Ovary (tissue), 9 donors: ENCODE results near the gene NR2F2. TPM values are rescaled to one million over a fixed set of nuclear protein-coding genes. Genes with fewer than 3 reads are reported as not detected.

Experiments
- DNase-seq, 5 donors: peaks; one replicate each; pipeline ENCODE4 v3.0.0-alpha.2; 2019 to 2020
- H3K27ac ChIP-seq, 2 donors: fragments of 200-600 bp; one replicate each; pipeline versions ENCODE4 v1.5.1 to v1.8.0; 2019 to 2022
- H3K27me3 ChIP-seq: fragments of 200-600 bp; one replicate; pipeline ENCODE4 v1.8.0; 2022
- H3K36me3 ChIP-seq: fragments of 200-600 bp; sonication (generic); one replicate; pipeline ENCODE4 v1.5.1; 2019
- H3K4me1 ChIP-seq: one replicate; pipeline ENCODE4 v1.8.1; 2013; ENCODE audit warnings: mild to moderate bottlenecking, moderate library complexity; ENCODE audit not compliant: insufficient read depth
- H3K4me3 ChIP-seq: fragments of 200-600 bp; sonication (generic); one replicate; pipeline ENCODE4 v1.5.1; 2017
- H3K9me3 ChIP-seq, 2 donors: fragments of 200-600 bp in 1 of 2; sonication (generic) in 1 of 2; one replicate each; pipeline versions ENCODE4 v1.5.1 to v1.8.1; 2013 to 2019; ENCODE audit warnings: mild to moderate bottlenecking in 1 of 2, moderate library complexity in 1 of 2
- CTCF ChIP-seq, 3 donors: fragments of 450-650 bp in 2 of 3; fragments of 200-600 bp in 1 of 3; IDR thresholded peaks; one replicate each; pipeline versions ENCODE4 v1.5.1 to v1.8.0; 2016 to 2022; ENCODE audit warnings: antibody characterized with exemption in 3 of 3, mild to moderate bottlenecking in 1 of 3
- EP300 ChIP-seq: sonication (generic); formaldehyde crosslinking; IDR thresholded peaks from one replicate; pipeline ENCODE4 v1.6.1; 2017; ENCODE audit warnings: antibody characterized with exemption
- POLR2A ChIP-seq: fragments of 450-650 bp; IDR thresholded peaks from one replicate; pipeline ENCODE4 v1.6.1; 2017; ENCODE audit warnings: antibody characterized with exemption, mild to moderate bottlenecking, moderate library complexity
- WGBS, 3 donors: extraction: QIAGEN DNeasy Blood & Tissue Kit in 1 of 3; methylation state at CpG; one replicate each; pipeline versions ENCODE4 v1.1.5 to v1.1.7; 2013 to 2017; 5-methylcytosine and 5-hydroxymethylcytosine counted together
- intact Hi-C, 4 donors: fragments of 100-400 bp; cut with DNase I; formaldehyde crosslinking; loops; one replicate each; pipeline versions ENCODE4 v1.11.0 to v1.15.1; 2022 to 2023
- polyA plus RNA-seq, 2 donors: library from polyadenylated mRNA; stranded (reverse); fragments of 200-250 nt in 1 of 2; fragments of 350-450 nt in 1 of 2; fragmentation: Illumina TruSeq in 1 of 2; extraction: RNeasy Lipid Tissue Mini Kit (QIAGEN cat#74804) in 1 of 2; gene quantifications; one replicate each; pipeline ENCODE4 v1.2.3, GENCODE V29; 2013 to 2014
- total RNA-seq, 7 donors: library from RNA; depleted of rRNA in 2 of 7; stranded (reverse); fragments of >200 nt in 2 of 7; fragmentation: NEBNext Ultra II Directional in 3 of 7; extraction: Animal tissue kit (Norgen Biotek cat#: 25700) in 3 of 7; gene quantifications; one replicate each; pipeline versions ENCODE4 v1.1.0 to v1.2.4, GENCODE V29; 2016 to 2023
- donor health status: DM: no; HTN: no; CAD: no; lungs with moderate emphysema.
- donor health status: DM: no; HTN: no; CAD: no.
- donor health status: Bipolar disorder and iron deficiency.
- donor health status: DM: yes; HTN: yes; CAD: no.
- donor health status: DM: no; HTN: no; CAD: no.
- donor health status: DM: yes; HTN: yes; CAD: no.

NR2F2 gene
- total and polyA plus RNA-seq, 9 donors, result 68.6 to 424 (median 343) TPM

- TF ChIP-seq POLR2A, result no peak
- TF ChIP-seq EP300, result no peak
- TF ChIP-seq CTCF (IDR thresholded peaks at IDR 0.05), result no peak
- 7 to 16% (median 10%) methylated on average over 2 of the region's 2 CpGs for WGBS, 3 donors
- intact Hi-C loops, result loop anchor here (5.0 to 10.0 kb wide), 9 partner anchors 144 to 1064 kb away; no protein-coding TSS in a partner anchor
Measured at GRCh38 chr15:96328877-96329195, 1.7 kb upstream of the NR2F2 start.

GRCh38 chr15:96329403-96329981 lies 1.0 kb upstream of the NR2F2 start:
- DNase-seq, result peak in 4 of 5 donors; percentile 36 to 51 (median 46)
- intact Hi-C loops, result loop anchor here (5.0 to 10.0 kb wide), 9 partner anchors 145 to 1065 kb away; no protein-coding TSS in a partner anchor
- H3K9me3 ChIP-seq, result no peaks in the 10 kb centered on the region
- H3K4me1 ChIP-seq, result peaks cover 2% of the 10 kb centered on the region
- peak overlapping the region; percentile 70 to 98 for H3K27ac ChIP-seq
- TF ChIP-seq EP300 (no peak), POLR2A (no peak), CTCF (IDR thresholded peaks at IDR 0.05) (no peak)
- no peaks in the 10 kb centered on the region for H3K27me3 ChIP-seq
- 5 to 8% (median 5%) methylated on average over 8 of the region's 8 CpGs for WGBS, 3 donors
- H3K36me3 ChIP-seq, result peaks cover 4% of the 10 kb centered on the region
- H3K4me3 ChIP-seq, result peak overlapping the region; percentile 73

More at GRCh38 chr15:96328877-96329195, 1.7 kb upstream of the NR2F2 start:
- peak overlapping the region in 1 of 2 donors; percentile 98 for H3K27ac ChIP-seq
- no peak for DNase-seq
- no peaks in the 10 kb centered on the region for H3K27me3 ChIP-seq
- H3K36me3 ChIP-seq, result no peaks in the 10 kb centered on the region
- peak overlapping the region; percentile 73 for H3K4me3 ChIP-seq
- no peaks in the 10 kb centered on the region for H3K9me3 ChIP-seq
- H3K4me1 ChIP-seq, result peaks cover 3% of the 10 kb centered on the region

GRCh38 chr15:96330064-96330449 lies 443 bp upstream of the NR2F2 start:
- peak overlapping the region; percentile 73 for H3K4me3 ChIP-seq
- 0 to 1% (median 1%) methylated on average over 23 to 37 of the region's 37 CpGs for WGBS, 3 donors
- intact Hi-C loops, result loop anchor here in 3 of 4 donors (5.0 to 10.0 kb wide), 5 partner anchors 455 to 1655 kb away; no protein-coding TSS in a partner anchor
- H3K36me3 ChIP-seq, result peaks cover 4% of the 10 kb centered on the region
- peak overlapping the region; percentile 70 to 98 for H3K27ac ChIP-seq
- H3K27me3 ChIP-seq, result no peaks in the 10 kb centered on the region
- H3K9me3 ChIP-seq, result no peaks in the 10 kb centered on the region
- DNase-seq, result peak in 3 of 5 donors; percentile 83 to 89 (median 85)
- no peaks in the 10 kb centered on the region for H3K4me1 ChIP-seq
- TF ChIP-seq CTCF (IDR thresholded peaks at IDR 0.05), result no peak
- no peak for TF ChIP-seq POLR2A
- no peak for TF ChIP-seq EP300

- intact Hi-C loops, result loop anchor here in 3 of 4 donors (5.0 to 10.0 kb wide), 5 partner anchors 457 to 1657 kb away; no protein-coding TSS in a partner anchor
- WGBS, 3 donors, result 1% methylated on average over 51 to 77 of the region's 77 CpGs
- DNase-seq, result peak; percentile 28 to 60 (median 45)
- H3K27ac ChIP-seq, result peak overlapping the region; percentile 99
- no peaks in the 10 kb centered on the region for H3K4me1 ChIP-seq
- H3K27me3 ChIP-seq, result no peaks in the 10 kb centered on the region
- peak overlapping the region; percentile 46 for H3K4me3 ChIP-seq
- peaks cover 8% of the 10 kb centered on the region for H3K36me3 ChIP-seq
- no peaks in the 10 kb centered on the region for H3K9me3 ChIP-seq
- no peak for TF ChIP-seq CTCF (IDR thresholded peaks at IDR 0.05)
- TF ChIP-seq POLR2A, result no peak
- no peak for TF ChIP-seq EP300
Measured at GRCh38 chr15:96331144-96331944, 844 bp downstream of the NR2F2 start.
